ENCODE data around the gene IMMP2L. TPM values are rescaled to one million over a fixed set of nuclear protein-coding genes. Genes with fewer than 3 reads are reported as not detected.

Gene IMMP2L
- total RNA-seq, 2 experiments from 2014 or later: 8.9 to 18.7 TPM

GRCh38 chr7:110625294-110625693 lies 937.0 kb downstream of the IMMP2L start:
- Mint-ChIP-seq H3K9me3 (no peaks in the 10 kb centered on the region), H3K4me3 (no peak overlapping the region), H3K4me1 (ENCODE audit: low read depth) (no peaks in the 10 kb centered on the region), H3K27me3 (no peaks in the 10 kb centered on the region), H3K27ac (no peak overlapping the region), H3K36me3 (ENCODE audit: low read depth) (no peaks in the 10 kb centered on the region)
- no peak for ATAC-seq (ENCODE audit: poor library complexity)
- Histone ChIP-seq H3K4me1 (ENCODE audit: insufficient read depth, low read length) (no peaks in the 10 kb centered on the region), H3K36me3 (ENCODE audit: insufficient read depth, low read length) (no peaks in the 10 kb centered on the region), H3K9me3 (ENCODE audit: control insufficient read depth in 1 of 2, insufficient read depth in 1 of 2, low read length in 2 of 2) (no peaks in the 10 kb centered on the region), H3K27ac (ENCODE audit: low read depth in 1 of 2, low read length in 2 of 2) (no peak overlapping the region), H3K4me3 (ENCODE audit: low read length) (no peak overlapping the region), H3K27me3 (ENCODE audit: control insufficient read depth in 1 of 2, insufficient read depth in 2 of 2, low read length in 2 of 2) (no peaks in the 10 kb centered on the region)
- intact Hi-C loops (cut with DNase I, micrococcal nuclease): no loop called here
- ChIA-PET CTCF (no interaction called here), POLR2A (no interaction called here)
- no peak for DNase-seq
- TF ChIP-seq, protein P1, sequence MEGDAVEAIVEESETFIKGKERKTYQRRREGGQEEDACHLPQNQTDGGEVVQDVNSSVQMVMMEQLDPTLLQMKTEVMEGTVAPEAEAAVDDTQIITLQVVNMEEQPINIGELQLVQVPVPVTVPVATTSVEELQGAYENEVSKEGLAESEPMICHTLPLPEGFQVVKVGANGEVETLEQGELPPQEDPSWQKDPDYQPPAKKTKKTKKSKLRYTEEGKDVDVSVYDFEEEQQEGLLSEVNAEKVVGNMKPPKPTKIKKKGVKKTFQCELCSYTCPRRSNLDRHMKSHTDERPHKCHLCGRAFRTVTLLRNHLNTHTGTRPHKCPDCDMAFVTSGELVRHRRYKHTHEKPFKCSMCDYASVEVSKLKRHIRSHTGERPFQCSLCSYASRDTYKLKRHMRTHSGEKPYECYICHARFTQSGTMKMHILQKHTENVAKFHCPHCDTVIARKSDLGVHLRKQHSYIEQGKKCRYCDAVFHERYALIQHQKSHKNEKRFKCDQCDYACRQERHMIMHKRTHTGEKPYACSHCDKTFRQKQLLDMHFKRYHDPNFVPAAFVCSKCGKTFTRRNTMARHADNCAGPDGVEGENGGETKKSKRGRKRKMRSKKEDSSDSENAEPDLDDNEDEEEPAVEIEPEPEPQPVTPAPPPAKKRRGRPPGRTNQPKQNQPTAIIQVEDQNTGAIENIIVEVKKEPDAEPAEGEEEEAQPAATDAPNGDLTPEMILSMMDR (IDR thresholded peaks at IDR 0.05): no peak

DNA sequence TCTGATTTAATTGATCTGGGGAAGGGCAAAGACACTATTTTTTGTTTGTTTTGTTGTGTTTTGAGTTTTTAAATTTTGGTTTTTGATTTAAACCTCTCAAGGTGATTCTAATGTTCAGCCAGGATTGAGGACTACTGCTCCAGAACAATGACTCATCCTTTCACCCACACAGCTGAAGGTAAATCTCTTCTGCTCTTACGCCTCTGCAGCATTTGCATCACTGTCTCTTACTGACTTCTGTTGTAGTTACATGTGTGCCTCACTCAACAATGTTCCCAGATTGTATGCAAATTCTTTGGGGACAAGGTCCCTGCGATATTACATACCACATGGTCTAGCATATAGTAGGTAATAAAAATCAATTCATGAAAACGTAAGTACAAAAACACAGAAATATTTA lies 938.9 kb downstream of the IMMP2L start:
- no peak for ATAC-seq (ENCODE audit: poor library complexity)
- no peak overlapping the region for H3K4me3 ChIP-seq (ENCODE audit: low read length)
- H3K4me1 Mint-ChIP-seq (ENCODE audit: low read depth): no peaks in the 10 kb centered on the region
- H3K27ac Mint-ChIP-seq: no peak overlapping the region
- H3K4me1 ChIP-seq (ENCODE audit: insufficient read depth, low read length): no peaks in the 10 kb centered on the region
- no peaks in the 10 kb centered on the region for H3K9me3 ChIP-seq (ENCODE audit: control insufficient read depth in 1 of 2, insufficient read depth in 1 of 2, low read length in 2 of 2)
- H3K9me3 Mint-ChIP-seq: no peaks in the 10 kb centered on the region
- H3K36me3 ChIP-seq (ENCODE audit: insufficient read depth, low read length): no peaks in the 10 kb centered on the region
- no peak overlapping the region for H3K27ac ChIP-seq (ENCODE audit: low read depth in 1 of 2, low read length in 2 of 2)
- no peak for DNase-seq
- TF ChIP-seq, protein P1 (IDR thresholded peaks at IDR 0.05): no peak
- no peaks in the 10 kb centered on the region for H3K27me3 Mint-ChIP-seq
- CTCF ChIA-PET: no interaction called here
- no peak overlapping the region for H3K4me3 Mint-ChIP-seq
- intact Hi-C loops (cut with DNase I, micrococcal nuclease): no loop called here
- POLR2A ChIA-PET: no interaction called here
- H3K36me3 Mint-ChIP-seq (ENCODE audit: low read depth): no peaks in the 10 kb centered on the region
- no peaks in the 10 kb centered on the region for H3K27me3 ChIP-seq (ENCODE audit: control insufficient read depth in 1 of 2, insufficient read depth in 2 of 2, low read length in 2 of 2)

DNA sequence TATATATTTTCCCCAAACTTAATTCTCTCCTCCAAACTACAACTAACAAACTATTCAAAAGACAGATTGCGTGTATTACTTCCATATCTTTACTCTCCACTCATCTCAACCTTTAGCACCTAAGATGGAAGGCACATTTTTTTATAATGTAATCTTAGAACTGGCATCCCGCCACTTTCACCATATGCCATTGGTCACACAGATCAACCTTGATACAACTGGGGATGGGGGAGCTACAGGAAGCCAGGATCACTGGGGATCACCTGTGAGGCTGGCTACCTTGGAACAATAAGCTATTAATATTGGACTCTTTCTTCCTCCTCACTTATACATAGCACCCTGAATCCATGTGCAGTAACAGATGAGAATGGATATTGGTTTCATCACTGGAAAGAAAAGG lies 941.0 kb downstream of the IMMP2L start:
- CTCF ChIA-PET: no interaction called here
- ATAC-seq (ENCODE audit: poor library complexity) (no peak), DNase-seq (no peak)
- H3K36me3 Mint-ChIP-seq (ENCODE audit: low read depth): no peaks in the 10 kb centered on the region
- no peaks in the 10 kb centered on the region for H3K27me3 Mint-ChIP-seq
- no peaks in the 10 kb centered on the region for H3K9me3 Mint-ChIP-seq
- Histone ChIP-seq H3K9me3 (ENCODE audit: control insufficient read depth in 1 of 2, insufficient read depth in 1 of 2, low read length in 2 of 2) (no peaks in the 10 kb centered on the region), H3K27me3 (ENCODE audit: control insufficient read depth in 1 of 2, insufficient read depth in 2 of 2, low read length in 2 of 2) (no peaks in the 10 kb centered on the region), H3K27ac (ENCODE audit: low read depth in 1 of 2, low read length in 2 of 2) (no peak overlapping the region), H3K36me3 (ENCODE audit: insufficient read depth, low read length) (no peaks in the 10 kb centered on the region), H3K4me1 (ENCODE audit: insufficient read depth, low read length) (no peaks in the 10 kb centered on the region), H3K4me3 (ENCODE audit: low read length) (no peak overlapping the region)
- intact Hi-C loops (cut with DNase I, micrococcal nuclease): no loop called here
- H3K4me1 Mint-ChIP-seq (ENCODE audit: low read depth): no peaks in the 10 kb centered on the region
- H3K27ac Mint-ChIP-seq: no peak overlapping the region
- TF ChIP-seq, protein P1 (IDR thresholded peaks at IDR 0.05): no peak
- POLR2A ChIA-PET: no interaction called here
- no peak overlapping the region for H3K4me3 Mint-ChIP-seq
